Measurements from ENCODE around the gene FBXO44. TPM values are rescaled to one million over a fixed set of nuclear protein-coding genes. Genes with fewer than 3 reads are reported as not detected.

Gene FBXO44
- total RNA-seq, 2 experiments from 2014 or later = 18.1 to 20.4 TPM

GRCh38 chr1:11626551-11626950 lies 28.1 kb upstream of the FBXO44 start:
- ChIA-PET CTCF (interaction anchor here (1.8 kb wide), 1 partner anchor 19 kb away, joined by 7 read pairs; no protein-coding TSS in a partner anchor), POLR2A (no interaction called here)
- Mint-ChIP-seq H3K27me3 (peaks cover 10% of the 10 kb centered on the region), H3K27ac (no peak overlapping the region), H3K4me1 (ENCODE audit: low read depth) (no peaks in the 10 kb centered on the region), H3K36me3 (ENCODE audit: low read depth) (no peaks in the 10 kb centered on the region), H3K4me3 (no peak overlapping the region), H3K9me3 (no peaks in the 10 kb centered on the region)
- intact Hi-C loops (cut with micrococcal nuclease) = no loop called here
- TF ChIP-seq CTCF (IDR thresholded peaks at IDR 0.05) = no peak
- ATAC-seq (no peak), DNase-seq (no peak)

- H3K9me3 Mint-ChIP-seq = no peaks in the 10 kb centered on the region
- no peaks in the 10 kb centered on the region for H3K36me3 Mint-ChIP-seq (ENCODE audit: low read depth)
- CTCF ChIA-PET = interaction anchor here (1.7 kb wide), 1 partner anchor 17 kb away, joined by 4 read pairs; no protein-coding TSS in a partner anchor
- DNase-seq (no peak), ATAC-seq (no peak)
- intact Hi-C loops (cut with micrococcal nuclease) = no loop called here
- POLR2A ChIA-PET = no interaction called here
- no peak overlapping the region for H3K4me3 Mint-ChIP-seq
- H3K27me3 Mint-ChIP-seq = peaks cover 9% of the 10 kb centered on the region
- no peaks in the 10 kb centered on the region for H3K4me1 Mint-ChIP-seq (ENCODE audit: low read depth)
- no peak for TF ChIP-seq CTCF (IDR thresholded peaks at IDR 0.05)
- H3K27ac Mint-ChIP-seq = no peak overlapping the region
These were observed 25.9 kb upstream of the FBXO44 start for GRCh38 chr1:11628767-11629166.

GRCh38 chr1:11629184-11630016 lies 25.3 kb upstream of the FBXO44 start:
- no peak overlapping the region for H3K27ac Mint-ChIP-seq
- no peaks in the 10 kb centered on the region for H3K36me3 Mint-ChIP-seq (ENCODE audit: low read depth)
- no peak for DNase-seq
- no peak for TF ChIP-seq CTCF (IDR thresholded peaks at IDR 0.05)
- intact Hi-C loops (cut with micrococcal nuclease) = no loop called here
- H3K4me1 Mint-ChIP-seq (ENCODE audit: low read depth) = no peaks in the 10 kb centered on the region
- no peaks in the 10 kb centered on the region for H3K9me3 Mint-ChIP-seq
- ChIA-PET CTCF (interaction anchor here (1.7 kb wide), 1 partner anchor 17 kb away, joined by 4 read pairs; no protein-coding TSS in a partner anchor), POLR2A (no interaction called here)
- H3K4me3 Mint-ChIP-seq = no peak overlapping the region
- peaks cover 7% of the 10 kb centered on the region for H3K27me3 Mint-ChIP-seq
- no peak for ATAC-seq

- H3K36me3 Mint-ChIP-seq (ENCODE audit: low read depth) = no peaks in the 10 kb centered on the region
- peaks cover 5% of the 10 kb centered on the region for H3K27me3 Mint-ChIP-seq
- intact Hi-C loops (cut with micrococcal nuclease) = no loop called here
- DNase-seq (no peak), ATAC-seq (no peak)
- no peak overlapping the region for H3K4me3 Mint-ChIP-seq
- no peaks in the 10 kb centered on the region for H3K4me1 Mint-ChIP-seq (ENCODE audit: low read depth)
- no peaks in the 10 kb centered on the region for H3K9me3 Mint-ChIP-seq
- POLR2A ChIA-PET = no interaction called here
- no peak overlapping the region for H3K27ac Mint-ChIP-seq
- TF ChIP-seq CTCF (IDR thresholded peaks at IDR 0.05) = no peak
- CTCF ChIA-PET = interaction anchor here (1.1 to 1.2 kb wide), 2 partner anchors 9 to 11 kb away, joined by 3 read pairs; no protein-coding TSS in a partner anchor
These were observed 20.1 kb upstream of the FBXO44 start for GRCh38 chr1:11634365-11635192.
